ENCODE data around the gene REX1BD.

GRCh38 chr19:18610245-18610555 is 21.6 kb downstream of the REX1BD start:
- TF ChIP-seq POLR2A (IDR thresholded peaks at IDR 0.05; ENCODE audit: borderline replicate concordance, extremely low read depth, insufficient read depth, insufficient read length) (no peak), CTCF (IDR thresholded peaks at IDR 0.05 in 2 of 3, conservative IDR thresholded peaks at IDR 0.05 in 1 of 3; ENCODE audit: borderline replicate concordance in 1 of 3, insufficient read depth in 1 of 3, low read depth in 2 of 3, low read length in 2 of 3) (no peak), SIN3A (IDR thresholded peaks at IDR 0.05; ENCODE audit: low read depth) (no peak), EZH2 (IDR thresholded peaks at IDR 0.05) (no peak), EZH2phosphoT487 (IDR thresholded peaks at IDR 0.05; ENCODE audit: borderline replicate concordance) (no peak), YY1 (IDR thresholded peaks at IDR 0.05; ENCODE audit: extremely low read depth, insufficient replicate concordance, low read depth, low read length) (no peak), ATF3 (IDR thresholded peaks at IDR 0.05) (no peak), POLR2AphosphoS5 (IDR thresholded peaks at IDR 0.05; ENCODE audit: low read depth, low read length) (no peak), CEBPB (IDR thresholded peaks at IDR 0.05; ENCODE audit: low read depth) (no peak), SP1 (IDR thresholded peaks at IDR 0.05; ENCODE audit: low read depth) (no peak)

All from HCT116 (cell line).